Activated naive CD4-positive, alpha-beta T cell (primary cell): ENCODE measurements around the gene RCSD1.
"Not testable (repeated sequence)": the region's sequence is repeated elsewhere in the genome, so short reads cannot be mapped to it uniquely, and the experiment has no call there.

ENCODE experiments used
- DNase-seq, 4 experiments: peaks; one replicate each; lab custom pipeline; 2025; lab: John Stamatoyannopoulos, UW

Gene RCSD1

DNA sequence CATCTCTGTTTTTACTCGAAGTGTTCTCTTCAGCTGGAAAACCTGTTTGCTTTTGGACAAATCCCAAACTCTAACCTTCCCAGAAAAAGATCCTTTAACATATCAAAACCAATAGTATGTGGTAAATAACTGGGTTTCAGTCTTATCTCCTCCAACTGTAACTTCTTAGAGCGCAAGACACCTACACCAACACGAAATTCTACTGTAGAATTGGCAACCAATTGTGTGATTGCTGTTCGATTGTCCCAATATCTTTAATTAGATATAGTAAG, 85.9 kb downstream of the RCSD1 start:
- DNase-seq, result no peak

DNA sequence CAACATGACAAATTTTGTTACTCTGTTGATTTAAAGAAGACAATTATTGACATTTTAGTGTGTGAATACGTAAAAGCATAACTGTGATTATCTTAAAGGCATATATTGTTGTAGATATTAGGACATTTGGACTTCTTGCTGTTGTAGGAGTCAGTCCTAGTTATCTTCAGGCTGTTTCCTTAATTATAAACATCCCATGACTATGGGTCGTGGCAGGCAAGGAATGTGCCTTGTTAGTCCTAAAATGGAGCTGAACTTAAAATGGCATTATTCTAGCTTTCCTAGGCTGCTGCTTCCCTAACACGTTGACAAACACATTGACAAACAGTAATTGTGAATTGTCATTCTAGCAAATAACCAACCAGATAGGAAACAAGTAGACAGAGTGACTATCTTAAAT, 87.3 kb downstream of the RCSD1 start:
- DNase-seq, result no peak

DNA sequence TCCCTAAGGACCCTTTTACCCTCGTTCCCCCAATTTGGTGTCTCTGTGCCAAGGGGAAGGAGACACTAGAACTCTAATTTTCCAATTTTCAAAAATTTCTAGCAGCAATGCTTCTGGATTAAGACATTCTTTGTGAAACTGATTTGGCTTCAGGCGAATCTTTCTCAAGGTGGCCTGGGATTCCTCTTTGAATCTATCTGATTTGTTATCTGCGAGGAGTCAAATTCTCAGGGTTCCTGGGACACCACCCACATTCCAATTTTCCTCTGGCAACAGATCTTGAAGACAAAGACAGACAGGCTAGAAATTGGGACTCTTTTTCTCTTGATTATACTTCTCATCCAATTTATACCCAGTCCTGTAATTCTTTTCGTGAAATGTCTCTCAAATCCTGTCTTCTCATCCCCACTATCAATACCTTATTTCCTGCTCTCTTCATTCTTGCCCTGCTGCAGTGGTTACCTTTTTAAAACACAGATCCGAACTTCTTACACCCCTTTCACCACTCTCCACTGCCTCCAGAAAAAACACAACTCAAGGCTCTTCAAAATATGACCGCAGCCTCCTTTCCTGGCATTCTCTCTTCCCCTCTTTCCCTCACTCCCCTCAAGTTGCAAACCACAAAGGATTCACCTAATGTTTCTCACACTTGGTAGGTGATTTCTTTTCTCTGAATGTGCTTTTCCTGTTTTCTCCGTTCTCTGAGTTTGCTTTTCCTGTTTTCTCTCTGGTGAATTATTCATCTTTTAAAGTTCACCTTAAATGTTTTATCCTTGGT, 89.1 kb downstream of the RCSD1 start:
- no peak for DNase-seq

DNA sequence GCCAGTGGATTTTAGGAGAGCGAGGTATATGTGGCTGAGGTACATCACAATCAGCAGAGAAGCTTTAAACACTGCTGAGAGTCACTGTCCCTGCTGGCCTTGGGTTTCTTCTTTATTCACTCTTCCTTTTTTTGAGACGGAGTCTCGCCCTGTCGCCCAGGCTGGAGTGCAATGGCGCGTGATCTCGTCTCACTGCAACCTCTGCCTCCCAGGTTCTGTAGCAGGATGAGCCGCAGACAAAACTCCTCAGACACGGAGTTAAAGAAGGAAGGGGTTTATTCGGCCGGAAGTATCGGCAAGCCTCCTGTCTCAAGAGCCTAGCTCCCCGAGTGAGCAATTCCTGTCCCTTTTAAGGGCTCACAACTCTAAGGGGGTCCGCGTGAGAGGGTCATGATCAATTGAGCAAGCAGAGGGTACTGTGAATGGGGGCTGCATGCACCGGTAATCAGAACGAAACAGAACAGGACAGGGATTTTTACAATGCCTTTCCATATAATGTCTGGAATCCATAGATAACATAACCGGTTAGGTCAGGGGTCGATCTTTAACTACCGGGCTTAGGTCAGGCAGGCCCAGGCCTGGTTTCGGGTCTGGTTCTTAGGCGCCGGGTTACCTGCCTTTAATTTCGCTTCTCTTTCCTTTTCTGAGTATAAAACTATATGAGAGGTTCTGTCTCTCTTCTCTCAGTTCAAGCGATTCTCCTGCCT, 89.8 kb downstream of the RCSD1 start:
- not testable (repeated sequence) for DNase-seq

DNA sequence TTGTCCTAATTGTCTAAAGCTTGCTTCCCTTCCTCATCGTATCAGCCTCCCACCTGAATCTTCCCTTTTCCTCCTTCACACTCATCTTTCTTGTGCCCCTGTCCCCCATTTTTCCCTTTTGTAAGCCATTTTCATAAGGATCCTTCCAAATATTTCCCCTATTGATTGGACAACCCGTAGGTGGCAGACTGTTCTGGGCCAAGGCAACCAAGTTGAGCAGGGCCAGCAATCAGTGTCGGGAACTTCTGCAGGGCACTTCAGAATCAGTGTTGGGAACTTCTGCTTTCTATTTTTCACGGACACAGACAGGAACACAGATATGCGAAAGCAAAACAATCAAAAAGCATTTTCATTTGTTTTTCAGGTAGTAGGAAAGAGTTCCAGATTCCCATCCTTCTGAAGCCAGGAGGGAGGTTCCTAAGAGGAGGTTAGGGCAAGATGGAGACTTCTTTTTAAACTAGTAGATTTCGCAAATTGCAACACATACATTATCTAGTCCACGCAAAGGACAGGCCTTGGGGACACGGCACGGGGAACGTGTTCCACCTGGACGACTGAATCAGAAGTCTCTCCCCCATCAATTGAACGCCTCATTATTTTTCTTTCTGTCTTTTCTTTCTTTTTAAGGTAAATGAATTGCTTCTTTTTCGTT, 91.1 kb downstream of the RCSD1 start:
- no peak for DNase-seq

DNA sequence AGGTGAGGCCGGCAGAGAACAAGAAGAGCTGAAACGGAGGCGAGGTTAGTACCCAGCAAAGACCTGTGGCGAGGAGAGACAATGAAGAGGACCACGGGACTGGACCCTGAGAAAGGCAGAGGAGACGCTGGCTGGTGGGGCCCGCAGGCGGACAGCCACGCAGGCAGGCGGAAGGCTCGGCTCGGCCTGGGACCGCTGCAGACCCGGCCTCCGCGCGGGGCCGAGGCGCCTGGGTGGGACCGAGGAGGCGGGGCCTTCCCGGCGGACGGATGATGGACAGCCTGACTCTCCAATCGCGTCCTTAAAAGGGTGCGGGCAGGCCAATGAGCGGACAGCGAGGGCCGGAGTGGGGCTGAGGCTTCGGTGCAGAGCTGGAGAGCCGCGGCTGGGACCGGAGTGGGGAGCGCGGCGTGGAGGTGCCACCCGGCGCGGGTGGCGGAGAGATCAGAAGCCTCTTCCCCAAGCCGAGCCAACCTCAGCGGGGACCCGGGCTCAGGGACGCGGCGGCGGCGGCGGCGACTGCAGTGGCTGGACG, 91.7 kb downstream of the RCSD1 start, which contains the start of gene MPZL1:
Gene MPZL1, plus strand, starts transcription at position 366 of the 535 bp plus-strand sequence. CDS start 170 bp downstream, outside the sequence.
- DNase-seq, result peak; percentile 81 to 88 (median 86)

DNA sequence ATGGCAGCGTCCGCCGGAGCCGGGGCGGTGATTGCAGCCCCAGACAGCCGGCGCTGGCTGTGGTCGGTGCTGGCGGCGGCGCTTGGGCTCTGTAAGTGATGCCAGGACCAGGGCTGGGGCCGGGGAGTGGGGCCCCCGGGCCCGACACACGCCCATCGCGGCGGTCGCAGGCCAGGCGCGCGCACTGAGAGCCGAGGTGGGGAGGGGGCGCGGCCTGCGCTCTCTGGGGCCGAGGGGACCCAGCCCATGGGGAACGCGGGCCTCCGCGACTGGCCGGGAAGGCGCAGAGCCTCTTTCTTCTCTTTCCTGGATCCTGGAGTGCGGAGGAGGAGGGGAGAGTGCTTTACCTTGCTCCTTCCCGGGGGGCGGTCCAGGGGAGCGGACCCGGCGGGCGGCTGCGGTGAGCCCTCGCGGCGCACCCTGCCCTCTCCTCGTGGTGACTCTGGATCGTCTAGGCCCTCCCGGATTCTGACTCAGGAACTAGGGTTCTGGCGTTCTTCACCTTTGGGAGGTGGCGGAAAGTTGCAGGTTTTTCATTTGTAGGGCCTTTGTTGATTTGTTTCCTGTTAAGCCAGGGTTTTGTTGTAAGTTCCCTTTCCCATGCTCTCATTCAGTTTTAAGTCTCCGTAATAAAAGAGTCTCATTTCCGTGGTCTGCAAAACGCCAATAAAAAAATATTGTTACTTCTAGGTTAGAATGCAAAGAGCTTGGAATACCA, 92.3 kb downstream of the RCSD1 start:
- peak in 1 of 4 experiments; percentile 11 for DNase-seq

DNA sequence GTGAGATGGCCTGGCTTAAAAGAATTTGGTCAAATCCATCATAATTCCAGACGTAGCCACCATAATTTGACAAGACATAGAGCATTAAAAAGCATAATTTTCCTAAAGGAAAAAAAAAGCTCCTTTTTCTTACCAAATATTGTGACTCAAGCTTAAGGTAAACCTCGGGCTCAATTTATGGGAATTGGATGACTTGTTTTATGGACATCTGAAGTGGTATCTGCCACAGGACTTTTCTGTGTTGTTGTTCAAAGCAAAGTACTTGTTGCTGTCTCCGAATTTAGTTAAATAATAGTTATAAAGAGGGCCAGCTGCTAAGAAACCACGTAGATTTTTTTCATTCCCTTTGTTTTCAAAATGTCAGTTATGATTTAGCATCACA, 92.8 kb downstream of the RCSD1 start:
- no peak for DNase-seq

DNA sequence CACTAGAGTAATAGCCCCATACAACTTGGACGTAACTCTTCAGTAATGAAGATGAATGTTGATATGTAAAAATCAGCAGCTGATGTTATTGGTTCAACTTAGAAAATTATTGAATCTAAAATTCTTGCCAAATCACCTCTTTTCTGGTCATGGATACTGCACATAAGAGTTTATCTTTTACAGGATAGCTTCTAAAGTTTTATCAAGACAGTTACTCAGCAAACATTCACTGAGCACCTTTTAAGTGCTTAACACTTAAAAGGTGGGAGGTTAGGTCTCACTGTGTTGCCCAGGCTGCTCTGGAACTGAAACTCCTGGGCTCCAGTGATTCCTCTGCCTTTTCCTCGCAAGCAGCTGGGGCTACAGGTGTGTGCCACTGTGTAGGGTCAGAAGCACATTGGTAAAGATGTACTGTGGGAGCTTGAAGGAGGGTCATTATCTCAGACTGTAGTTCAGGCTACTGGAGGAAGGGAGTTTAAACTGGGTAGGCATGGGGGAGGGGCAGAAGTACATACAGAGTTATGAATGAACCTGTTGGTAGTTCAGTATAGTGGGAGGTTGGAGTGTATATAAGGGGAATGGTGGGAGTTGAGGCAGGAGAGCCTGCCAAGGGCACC, 93.8 kb downstream of the RCSD1 start:
- DNase-seq, result no peak

DNA sequence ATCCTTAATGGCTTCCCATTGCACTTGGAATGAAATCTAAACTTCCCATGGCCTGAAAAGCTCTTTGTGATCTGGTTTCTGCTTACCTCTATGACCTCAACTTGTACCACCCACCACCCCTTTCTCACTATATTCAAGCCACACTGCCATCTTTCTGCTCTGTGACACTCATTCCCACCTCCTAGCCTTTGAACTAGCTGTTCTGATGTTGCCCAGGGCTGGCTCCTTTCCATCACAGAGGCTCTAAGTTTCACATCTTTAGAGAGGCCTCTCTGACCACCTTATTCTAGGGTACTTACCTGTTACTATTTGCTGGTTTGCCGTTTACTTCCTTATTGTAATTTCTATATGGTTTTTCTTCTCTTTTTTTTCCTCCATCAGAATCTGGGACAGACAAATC, 96.0 kb downstream of the RCSD1 start:
- DNase-seq, result no peak

DNA sequence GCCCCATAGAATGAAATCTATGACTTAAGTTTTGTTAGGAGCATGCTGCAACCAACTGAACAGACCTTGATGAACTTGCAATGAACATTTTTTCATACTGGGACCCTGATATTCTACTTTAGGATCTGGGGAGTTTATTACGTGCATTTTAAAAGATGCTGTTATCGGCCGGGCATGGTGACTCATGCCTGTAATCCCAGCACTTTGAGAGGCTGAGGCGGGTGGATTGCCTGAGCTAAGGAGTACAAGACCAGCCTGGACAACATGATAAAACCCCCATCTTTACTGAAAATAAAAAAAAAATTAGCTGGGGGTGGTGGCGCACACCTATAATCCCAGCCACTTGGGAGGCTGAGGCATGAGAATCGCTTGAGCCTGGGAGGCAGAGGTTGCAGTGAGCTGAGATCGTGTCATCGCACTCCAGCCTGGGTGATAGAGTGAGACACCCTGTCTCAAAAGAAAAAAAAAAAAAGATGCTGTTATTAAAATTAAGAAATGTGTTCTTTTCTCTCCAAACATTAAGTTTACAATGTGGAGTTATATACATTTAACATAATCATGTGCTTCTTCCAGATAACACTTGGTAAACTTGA, 98.9 kb downstream of the RCSD1 start:
- DNase-seq, result no peak

DNA sequence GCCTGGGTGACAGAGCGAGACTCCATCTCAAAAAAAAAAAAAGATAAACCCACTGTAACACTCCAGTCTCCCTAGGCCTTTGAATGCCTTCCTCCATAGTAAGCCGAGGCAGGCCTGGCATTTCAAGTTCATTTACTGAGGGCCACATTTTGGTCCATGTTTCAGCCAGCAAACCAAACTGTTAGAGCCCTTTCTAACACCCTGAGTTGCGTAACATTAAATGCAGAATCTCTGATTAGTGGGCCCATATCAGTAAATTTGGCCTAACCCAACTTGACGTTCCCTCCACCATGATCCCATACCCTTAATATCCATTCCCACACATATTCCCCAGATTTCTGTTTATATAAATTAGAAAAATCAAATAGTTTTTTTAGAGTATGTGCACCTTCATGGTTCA, 104.2 kb downstream of the RCSD1 start:
- no peak for DNase-seq

DNA sequence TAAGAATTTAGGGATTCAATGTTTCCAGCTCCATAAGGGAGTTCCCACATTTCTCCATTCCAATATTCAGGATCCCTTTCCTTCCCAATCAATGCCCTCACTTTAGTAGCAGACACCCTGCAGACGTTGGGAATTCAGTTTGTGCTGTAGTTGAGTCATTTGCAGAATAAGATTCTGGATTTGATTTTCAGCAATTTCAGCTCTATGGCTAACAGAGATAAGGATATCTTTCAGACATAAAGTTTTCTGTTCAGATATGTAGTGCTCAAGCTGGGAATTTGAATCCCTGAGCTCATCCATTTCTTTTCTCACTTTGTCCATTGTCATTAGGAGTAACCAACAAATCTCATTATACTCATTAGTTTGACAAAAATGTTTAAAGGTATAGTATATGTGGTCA, 104.8 kb downstream of the RCSD1 start:
- DNase-seq, result no peak

DNA sequence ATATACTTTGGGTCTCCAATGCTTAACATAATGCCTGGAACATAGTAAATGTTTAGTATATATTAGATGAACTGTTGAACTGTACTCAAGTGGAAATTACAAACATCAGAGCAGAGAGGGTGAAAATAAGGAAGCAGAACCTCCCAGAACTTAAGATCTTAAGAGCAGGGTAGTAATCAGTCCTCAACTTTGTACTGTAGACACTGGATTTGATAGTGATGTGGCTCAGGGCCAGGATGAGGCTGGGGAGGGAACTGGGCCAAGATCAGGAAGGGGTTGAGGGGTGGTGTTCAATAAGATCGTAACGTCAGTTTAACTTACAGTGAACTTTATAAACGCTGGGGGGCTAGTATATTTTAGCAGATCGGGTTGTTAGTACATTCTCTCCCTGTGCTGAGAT, 107.1 kb downstream of the RCSD1 start:
- DNase-seq, result no peak

DNA sequence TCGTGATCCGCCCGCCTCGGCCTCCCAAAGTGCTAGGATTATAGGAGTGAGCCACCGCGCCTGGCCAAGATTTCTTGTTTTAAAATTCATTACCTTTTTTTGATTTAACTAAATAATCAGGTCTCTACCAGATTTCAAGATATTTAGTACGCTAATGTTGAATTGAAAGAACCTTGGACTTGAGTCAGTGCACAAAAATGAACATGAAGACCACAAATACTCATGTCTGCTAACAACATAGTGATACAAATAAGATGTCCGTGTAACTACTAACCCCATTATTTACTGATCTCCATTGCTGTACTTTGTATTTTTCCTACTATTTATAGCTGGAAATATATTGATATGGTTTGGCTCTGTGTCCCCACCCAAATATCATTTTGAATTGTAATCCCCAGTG, 108.1 kb downstream of the RCSD1 start:
- no peak for DNase-seq

DNA sequence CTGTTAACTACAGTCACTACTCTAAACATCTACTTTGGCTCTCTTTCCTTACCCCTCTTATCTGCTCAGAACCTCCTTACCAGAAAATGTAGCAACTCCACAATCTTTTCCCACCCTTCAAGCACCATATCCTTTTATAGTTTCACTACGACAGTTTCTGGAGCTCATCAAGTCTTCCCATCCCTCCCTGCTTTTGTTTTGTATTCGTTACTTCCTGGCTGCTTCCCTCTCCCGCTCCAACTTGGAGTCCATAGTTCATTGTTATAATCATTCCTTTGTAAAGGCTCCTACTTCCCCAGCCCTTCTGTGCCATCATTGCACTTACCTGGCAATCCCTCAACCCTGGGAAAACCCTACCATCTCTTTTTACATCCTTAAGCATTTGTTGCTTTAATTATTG, 109.7 kb downstream of the RCSD1 start:
- DNase-seq, result no peak

DNA sequence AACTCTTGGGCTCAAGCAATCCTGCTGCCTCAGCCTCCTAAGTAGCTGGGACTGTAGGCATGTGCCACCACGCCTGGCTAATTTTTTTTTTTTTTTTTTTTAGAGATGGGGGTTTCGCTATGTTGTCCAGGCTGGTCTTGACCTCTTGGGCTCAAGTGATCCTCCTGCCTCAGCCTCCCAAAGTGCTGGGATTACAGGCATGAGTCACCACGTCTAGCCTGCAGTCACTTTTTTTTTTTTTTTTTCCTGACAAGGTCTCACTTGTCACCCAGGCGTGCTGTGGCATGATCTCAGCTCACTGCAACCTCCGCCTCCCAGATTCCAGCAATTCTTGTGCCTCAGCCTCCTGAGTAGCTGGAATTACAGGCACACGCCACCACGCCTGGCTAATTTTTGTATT, 111.1 kb downstream of the RCSD1 start:
- DNase-seq, result not testable (repeated sequence)

DNA sequence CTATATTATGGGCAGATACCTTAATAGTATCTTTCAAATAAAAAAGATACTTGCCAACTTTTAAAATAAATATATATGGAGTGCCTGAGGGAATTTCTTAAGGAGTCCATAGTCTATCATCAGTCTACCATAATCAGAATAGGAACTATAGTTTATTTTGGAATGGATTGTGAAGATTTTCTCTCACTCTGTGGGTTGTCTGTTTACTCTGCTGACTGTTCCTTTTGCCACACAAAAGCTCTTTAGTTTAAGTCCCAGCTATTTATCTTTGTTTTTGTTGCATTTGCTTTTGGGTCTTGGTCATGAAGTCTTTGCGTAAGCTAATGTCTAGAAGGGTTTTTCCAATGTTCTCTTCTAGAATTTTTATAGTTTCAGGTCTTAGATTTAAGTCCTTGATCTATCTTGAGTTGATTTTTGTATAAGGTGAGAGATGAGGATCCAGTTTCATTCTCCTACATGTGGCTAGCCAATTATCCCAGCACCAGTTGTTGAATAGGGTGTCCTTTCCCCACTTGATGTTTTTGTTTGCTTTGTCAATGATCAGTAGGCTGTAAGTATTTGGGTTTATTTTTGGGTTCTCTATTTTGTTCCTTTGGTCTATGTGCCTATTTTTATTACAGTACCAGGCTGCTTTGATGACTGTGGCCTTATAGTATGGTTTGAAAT, 112.5 kb downstream of the RCSD1 start:
- DNase-seq, result not testable (repeated sequence)

DNA sequence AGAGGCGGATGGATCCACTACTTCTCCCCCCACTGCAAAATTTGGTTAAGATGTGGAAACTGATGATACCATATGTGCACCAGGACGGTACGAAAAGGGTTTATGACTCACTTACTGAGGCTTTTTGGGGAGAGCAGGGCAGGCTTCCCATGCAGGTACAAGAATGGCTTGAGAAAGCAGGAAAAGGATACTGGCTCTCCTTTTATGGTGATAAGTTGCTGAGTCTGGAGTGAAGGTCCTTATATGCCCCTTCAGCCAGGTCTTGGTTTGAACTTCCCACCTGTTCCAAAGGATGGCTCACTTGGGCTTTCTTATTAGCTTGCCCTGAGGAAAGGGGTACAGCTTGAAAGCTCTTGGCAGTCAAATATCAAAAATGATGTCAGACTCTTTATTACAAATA, 114.9 kb downstream of the RCSD1 start:
- no peak for DNase-seq

DNA sequence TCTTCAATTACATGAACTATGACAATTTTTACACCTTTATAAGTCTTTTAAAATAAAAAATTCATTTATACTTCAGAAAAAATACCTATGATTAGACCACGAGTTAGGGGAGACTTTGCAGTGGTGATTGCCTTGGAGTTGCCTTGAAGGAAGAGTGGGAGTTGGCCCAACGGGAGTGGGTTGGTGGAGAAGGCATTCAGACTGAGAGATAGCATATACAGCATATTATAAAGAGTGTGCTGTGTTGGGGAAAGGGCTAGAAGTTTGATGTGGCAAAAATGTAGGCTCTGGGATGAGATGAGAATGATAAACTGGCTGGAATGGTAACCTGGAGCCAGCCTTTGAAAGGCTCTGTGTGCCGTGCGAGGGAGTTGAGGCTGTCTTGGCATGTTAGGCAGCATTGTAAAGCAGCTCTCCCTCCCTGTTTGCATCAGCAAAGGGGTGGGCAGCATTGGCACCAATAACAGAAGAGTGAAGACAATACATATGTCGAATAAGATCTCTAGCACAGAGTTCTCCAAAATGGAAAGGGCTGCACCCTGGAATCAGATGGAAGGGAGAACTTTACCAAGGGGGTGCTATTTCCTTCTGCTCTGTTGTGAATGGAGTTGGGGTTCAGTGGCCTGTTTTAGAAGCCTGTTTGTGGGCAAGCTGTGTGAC, 116.1 kb downstream of the RCSD1 start:
- no peak for DNase-seq
